Iris pigment epithelial cell (primary cell): Measurements from ENCODE around the gene HMGA1.

Experiments
- DNase-seq: peaks from one replicate; pipeline ENCODE4 v3.0.0-alpha.2; 2011; ENCODE audit warnings: low read depth

HMGA1 gene

DNA sequence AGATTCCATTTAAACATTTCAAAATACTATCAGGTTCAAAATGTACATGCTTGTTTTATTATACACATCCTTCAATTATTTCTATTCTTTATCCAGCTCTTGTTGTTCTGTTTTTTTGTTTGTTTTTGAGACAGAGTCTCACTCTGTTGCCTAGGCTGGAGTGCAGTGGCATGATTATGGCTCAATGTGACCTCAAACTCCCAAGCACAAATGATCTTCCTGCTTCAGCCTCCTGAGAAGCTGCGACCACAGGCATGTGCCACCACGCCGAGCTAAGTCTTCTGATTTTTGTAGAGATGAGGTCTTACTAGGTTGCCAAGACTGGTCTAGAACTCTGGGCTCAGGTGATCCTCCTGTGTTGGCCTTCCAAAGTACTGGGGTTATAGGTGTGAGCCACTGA is 56.3 kb downstream of the HMGA1 start:
- no peak for DNase-seq

DNA sequence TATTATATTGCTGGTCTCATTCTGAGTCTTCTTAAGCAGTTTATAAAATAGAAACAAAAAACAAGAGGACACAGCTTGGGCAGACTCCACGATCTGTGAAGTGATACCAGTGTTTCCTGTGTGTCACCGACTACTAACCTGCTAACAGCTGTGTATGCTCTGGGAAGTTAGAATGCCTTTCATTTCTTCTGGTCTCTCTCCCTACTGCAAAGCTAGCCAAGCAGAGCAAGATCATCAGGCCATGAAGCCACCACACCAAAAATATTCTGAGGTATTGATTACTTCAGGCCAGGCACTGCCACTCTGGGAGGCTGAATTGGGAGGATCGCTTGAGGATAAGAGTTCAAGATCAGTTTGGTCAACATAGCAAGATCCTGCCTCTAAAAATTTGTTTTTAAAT is 59.0 kb downstream of the HMGA1 start:
- DNase-seq = no peak
